ENCODE measurements around the gene NOS3. TPM values are rescaled to one million over a fixed set of nuclear protein-coding genes. Genes with fewer than 3 reads are reported as not detected.

The NOS3 gene
- total and polyA plus RNA-seq, 9 of the 15 experiments (the other 6 are each of a cell fraction or from before 2014, with no cell fraction given), result 1.1 to 121 (median 23.6) TPM

DNA sequence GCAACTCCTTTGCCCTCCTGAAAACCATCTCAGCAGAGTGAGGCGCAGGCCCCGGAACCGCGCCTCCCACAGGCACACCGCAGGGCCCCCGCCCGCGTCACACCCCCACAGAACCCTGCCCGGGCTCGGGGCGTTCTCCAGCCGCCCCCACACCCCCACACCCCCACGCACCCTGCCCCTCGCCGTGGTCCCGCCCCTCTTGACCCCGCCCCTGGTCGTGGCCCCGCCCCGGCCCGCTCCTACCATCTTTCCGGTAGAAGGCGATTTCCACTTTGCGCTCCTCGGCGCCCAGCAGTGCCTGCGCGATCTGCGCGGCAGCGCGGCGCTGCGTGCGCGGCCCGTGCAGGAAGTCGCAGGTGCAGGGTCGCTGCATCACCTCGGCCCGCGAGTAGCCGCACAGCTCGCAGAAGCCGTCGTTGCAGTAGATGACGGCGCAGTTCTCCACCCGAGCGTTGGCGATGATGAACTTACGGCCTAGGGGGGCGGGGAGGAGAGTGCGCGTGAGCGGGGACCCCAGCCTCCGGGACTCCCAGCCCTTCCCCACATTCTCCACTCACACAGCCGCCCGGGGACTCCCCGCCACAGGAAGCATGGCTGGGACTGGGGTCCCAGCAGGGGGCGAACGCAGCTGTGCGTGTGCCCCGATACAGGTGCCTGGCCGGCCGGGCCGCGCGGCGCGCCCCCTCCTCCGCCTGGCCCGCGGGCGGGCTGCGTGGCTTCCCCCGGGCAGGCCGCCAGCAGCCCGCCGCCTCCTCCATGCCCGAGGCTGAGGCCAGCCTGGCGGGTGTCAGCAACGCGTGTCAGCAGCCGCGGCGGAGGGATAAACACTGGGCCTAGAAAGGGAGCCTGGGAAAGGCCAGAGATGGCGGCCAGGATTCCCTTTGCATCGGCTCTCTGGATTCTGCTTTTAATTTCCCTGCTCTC, 16.1 kb upstream of the NOS3 start (continued):
- TF ChIP-seq MGA (IDR thresholded peaks at IDR 0.05), result peak; percentile 72; the same call in 1 of the 2 replicates
- no peak; the same call in 1 of the 2 replicates for TF ChIP-seq SMARCE1 (IDR thresholded peaks at IDR 0.05)
- TF ChIP-seq CREBBP (IDR thresholded peaks at IDR 0.05; ENCODE audit: low read depth, low read length), result no peak
- TF ChIP-seq HNRNPL (IDR thresholded peaks at IDR 0.05; ENCODE audit: low read depth, low read length), result no peak
- TF ChIP-seq CBX3 (IDR thresholded peaks at IDR 0.05; ENCODE audit: borderline replicate concordance in 1 of 2, low read length in 2 of 2), result peak in 1 of 2 experiments; percentile 67; a peak in 1 of 3 replicates
- no peak for TF ChIP-seq ZNF583 (CRISPR knock-in tag; IDR thresholded peaks at IDR 0.05)
- peak; percentile 86 for TF ChIP-seq KDM5B (IDR thresholded peaks at IDR 0.05; ENCODE audit: insufficient replicate concordance, low read depth, low read length)
- TF ChIP-seq YY1 (IDR thresholded peaks at IDR 0.05; ENCODE audit: borderline replicate concordance in 1 of 3, control insufficient read depth in 1 of 3, extremely low read depth in 1 of 3, insufficient read depth in 3 of 3, insufficient read length in 1 of 3, insufficient replicate concordance in 2 of 3, low read depth in 1 of 3, low read length in 2 of 3), result peak in 2 of 3 experiments; percentile 42 to 71
- TF ChIP-seq, protein P1, sequence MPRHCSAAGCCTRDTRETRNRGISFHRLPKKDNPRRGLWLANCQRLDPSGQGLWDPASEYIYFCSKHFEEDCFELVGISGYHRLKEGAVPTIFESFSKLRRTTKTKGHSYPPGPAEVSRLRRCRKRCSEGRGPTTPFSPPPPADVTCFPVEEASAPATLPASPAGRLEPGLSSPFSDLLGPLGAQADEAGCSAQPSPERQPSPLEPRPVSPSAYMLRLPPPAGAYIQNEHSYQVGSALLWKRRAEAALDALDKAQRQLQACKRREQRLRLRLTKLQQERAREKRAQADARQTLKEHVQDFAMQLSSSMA (CRISPR knock-in tag; IDR thresholded peaks at IDR 0.05), result peak; percentile 16; the same call in 1 of the 2 replicates
- no peak for TF ChIP-seq ZNF232 (CRISPR knock-in tag; IDR thresholded peaks at IDR 0.05)
- TF ChIP-seq DDX20 (tag; IDR thresholded peaks at IDR 0.05; ENCODE audit: low read depth), result no peak
- TF ChIP-seq, protein P2, sequence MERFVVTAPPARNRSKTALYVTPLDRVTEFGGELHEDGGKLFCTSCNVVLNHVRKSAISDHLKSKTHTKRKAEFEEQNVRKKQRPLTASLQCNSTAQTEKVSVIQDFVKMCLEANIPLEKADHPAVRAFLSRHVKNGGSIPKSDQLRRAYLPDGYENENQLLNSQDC (CRISPR knock-in tag; IDR thresholded peaks at IDR 0.05), result no peak
- TF ChIP-seq SMC3 (conservative IDR thresholded peaks at IDR 0.05; ENCODE audit: insufficient read depth, low read depth, low read length), result no peak

Data from K562 (cell line).